Left ventricle myocardium inferior (tissue), 1 donor: ENCODE measurements around the gene PRSS1. TPM values are rescaled to one million over a fixed set of nuclear protein-coding genes. Genes with fewer than 3 reads are reported as not detected.
"Not testable (repeated sequence)": the region's sequence is repeated elsewhere in the genome, so short reads cannot be mapped to it uniquely, and the experiment has no call there.

Source experiments
- DNase-seq: peaks from one replicate; pipeline ENCODE4 v3.0.0-alpha.2; 2020
- H3K27ac ChIP-seq: fragments of 200-600 bp; replicated peaks from 2 replicates; pipeline ENCODE4 v1.8.0; 2021
- H3K27me3 ChIP-seq: fragments of 200-600 bp; 2 replicates; pipeline ENCODE4 v1.8.0; 2021; ENCODE audit warnings: low read depth
- H3K36me3 ChIP-seq: fragments of 200-600 bp; 2 replicates; pipeline ENCODE4 v1.8.0; 2021
- H3K4me1 ChIP-seq: fragments of 200-600 bp; 2 replicates; pipeline ENCODE4 v1.8.0; 2021
- H3K4me3 ChIP-seq: fragments of 200-600 bp; 2 replicates; pipeline ENCODE4 v1.8.0; 2021; ENCODE audit warnings: mild to moderate bottlenecking, moderate library complexity
- H3K9me3 ChIP-seq: fragments of 200-600 bp; replicated peaks from 2 replicates; pipeline ENCODE4 v1.8.0; 2021
- intact Hi-C: fragments of 100-400 bp; cut with micrococcal nuclease; formaldehyde crosslinking; loops from one replicate; pipeline ENCODE4 v1.11.0; 2022
- total RNA-seq: library from RNA; stranded (reverse); fragmentation: NEBNext Ultra II Directional; extraction: Animal tissue kit (Norgen Biotek cat#: 25700); gene quantifications from one replicate; pipeline ENCODE4 v1.2.1, GENCODE V29; 2021
- TF ChIP-seq, protein P1 (sequence below): fragments of 200-600 bp; IDR thresholded peaks from 2 replicates; pipeline ENCODE4 v1.8.0; 2021; ENCODE audit warnings: antibody characterized with exemption, mild to moderate bottlenecking, borderline replicate concordance
- donor health status: DM: no; HTN: yes; CAD: no; lungs with severe emphysema.

Gene PRSS1
- total RNA-seq, 1 donor from 2014 or later = not detected

- no peaks in the 10 kb centered on the region for H3K27me3 ChIP-seq
- no peaks in the 10 kb centered on the region for H3K9me3 ChIP-seq
- no peak for DNase-seq
- peaks cover 12% of the 10 kb centered on the region for H3K4me1 ChIP-seq
- no peaks in the 10 kb centered on the region for H3K36me3 ChIP-seq
- no peak overlapping the region for H3K4me3 ChIP-seq
- no peak overlapping the region for H3K27ac ChIP-seq
- intact Hi-C loops = no loop called here
- TF ChIP-seq, protein P1, sequence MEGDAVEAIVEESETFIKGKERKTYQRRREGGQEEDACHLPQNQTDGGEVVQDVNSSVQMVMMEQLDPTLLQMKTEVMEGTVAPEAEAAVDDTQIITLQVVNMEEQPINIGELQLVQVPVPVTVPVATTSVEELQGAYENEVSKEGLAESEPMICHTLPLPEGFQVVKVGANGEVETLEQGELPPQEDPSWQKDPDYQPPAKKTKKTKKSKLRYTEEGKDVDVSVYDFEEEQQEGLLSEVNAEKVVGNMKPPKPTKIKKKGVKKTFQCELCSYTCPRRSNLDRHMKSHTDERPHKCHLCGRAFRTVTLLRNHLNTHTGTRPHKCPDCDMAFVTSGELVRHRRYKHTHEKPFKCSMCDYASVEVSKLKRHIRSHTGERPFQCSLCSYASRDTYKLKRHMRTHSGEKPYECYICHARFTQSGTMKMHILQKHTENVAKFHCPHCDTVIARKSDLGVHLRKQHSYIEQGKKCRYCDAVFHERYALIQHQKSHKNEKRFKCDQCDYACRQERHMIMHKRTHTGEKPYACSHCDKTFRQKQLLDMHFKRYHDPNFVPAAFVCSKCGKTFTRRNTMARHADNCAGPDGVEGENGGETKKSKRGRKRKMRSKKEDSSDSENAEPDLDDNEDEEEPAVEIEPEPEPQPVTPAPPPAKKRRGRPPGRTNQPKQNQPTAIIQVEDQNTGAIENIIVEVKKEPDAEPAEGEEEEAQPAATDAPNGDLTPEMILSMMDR = no peak
These were observed 3.0 kb upstream of the PRSS1 start for GRCh38 chr7:142746264-142746663.

GRCh38 chr7:142748410-142748809, 862 bp upstream of the PRSS1 start:
- intact Hi-C loops, H3K27ac ChIP-seq, H3K4me3 ChIP-seq, H3K4me1 ChIP-seq, H3K27me3 ChIP-seq, H3K36me3 ChIP-seq, DNase-seq, H3K9me3 ChIP-seq: not testable (repeated sequence)

GRCh38 chr7:142750321-142750938, 1.2 kb downstream of the PRSS1 start:
- H3K4me1 ChIP-seq = no peaks in the 10 kb centered on the region
- no peak for DNase-seq
- H3K4me3 ChIP-seq = no peak overlapping the region
- no peak overlapping the region for H3K27ac ChIP-seq
- no peaks in the 10 kb centered on the region for H3K9me3 ChIP-seq
- TF ChIP-seq, protein P1 = no peak
- intact Hi-C loops = no loop called here
- no peaks in the 10 kb centered on the region for H3K27me3 ChIP-seq
- no peaks in the 10 kb centered on the region for H3K36me3 ChIP-seq

- DNase-seq, H3K36me3 ChIP-seq, H3K9me3 ChIP-seq, H3K27ac ChIP-seq, H3K4me3 ChIP-seq, intact Hi-C loops, H3K4me1 ChIP-seq, H3K27me3 ChIP-seq: not testable (repeated sequence)
These were observed 2.4 kb downstream of the PRSS1 start for GRCh38 chr7:142751526-142752175.

DNA sequence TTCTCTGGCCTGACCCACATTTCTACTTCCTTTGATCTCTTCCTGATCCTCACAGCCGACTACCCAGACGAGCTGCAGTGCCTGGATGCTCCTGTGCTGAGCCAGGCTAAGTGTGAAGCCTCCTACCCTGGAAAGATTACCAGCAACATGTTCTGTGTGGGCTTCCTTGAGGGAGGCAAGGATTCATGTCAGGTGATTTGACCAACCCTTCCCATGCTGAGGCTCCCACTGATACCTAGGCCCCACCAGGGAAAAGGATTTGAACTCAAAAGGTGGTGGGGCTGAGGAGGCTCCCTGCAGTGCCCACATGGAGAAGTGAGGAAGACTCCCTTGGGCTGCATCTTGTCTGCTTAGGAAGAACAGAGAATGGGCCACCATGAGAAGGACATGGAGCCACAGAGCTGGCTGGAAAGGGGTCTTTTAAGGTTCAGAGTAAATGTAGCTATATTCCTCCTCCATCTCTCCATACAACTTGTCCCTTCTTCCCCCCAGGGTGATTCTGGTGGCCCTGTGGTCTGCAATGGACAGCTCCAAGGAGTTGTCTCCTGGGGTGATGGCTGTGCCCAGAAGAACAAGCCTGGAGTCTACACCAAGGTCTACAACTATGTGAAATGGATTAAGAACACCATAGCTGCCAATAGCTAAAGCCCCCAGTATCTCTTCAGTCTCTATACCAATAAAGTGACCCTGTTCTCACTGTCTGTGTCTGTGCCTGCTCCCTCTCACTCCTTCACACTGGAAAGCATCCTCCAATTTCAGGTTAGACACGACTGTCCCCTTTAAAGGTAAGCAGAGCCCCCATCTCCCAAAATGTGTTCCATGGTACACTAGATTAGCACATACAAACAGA, 3.3 kb downstream of the PRSS1 start:
- no peaks in the 10 kb centered on the region for H3K9me3 ChIP-seq
- no peak overlapping the region for H3K4me3 ChIP-seq
- intact Hi-C loops = no loop called here
- DNase-seq = no peak
- H3K27ac ChIP-seq = no peak overlapping the region
- no peaks in the 10 kb centered on the region for H3K4me1 ChIP-seq
- no peaks in the 10 kb centered on the region for H3K36me3 ChIP-seq
- TF ChIP-seq, protein P1 = no peak
- H3K27me3 ChIP-seq = no peaks in the 10 kb centered on the region

- Histone ChIP-seq H3K4me3 (no peak overlapping the region), H3K9me3 (no peaks in the 10 kb centered on the region), H3K27me3 (no peaks in the 10 kb centered on the region), H3K27ac (no peak overlapping the region), H3K4me1 (no peaks in the 10 kb centered on the region), H3K36me3 (no peaks in the 10 kb centered on the region)
- intact Hi-C loops = no loop called here
- DNase-seq = no peak
- TF ChIP-seq, protein P1 = no peak
These were observed 4.1 kb downstream of the PRSS1 start for GRCh38 chr7:142753366-142753765.

GRCh38 chr7:142753925-142754491, 4.7 kb downstream of the PRSS1 start:
- H3K36me3 ChIP-seq, H3K27me3 ChIP-seq, intact Hi-C loops, H3K27ac ChIP-seq, DNase-seq, H3K9me3 ChIP-seq, H3K4me1 ChIP-seq, H3K4me3 ChIP-seq: not testable (repeated sequence)
